Nephron progenitor cell (in vitro differentiated cells): ENCODE results near the gene ZFC3H1.

ENCODE experiments used
- DNase-seq: peaks from one replicate; pipeline ENCODE4 v3.0.0; 2021
- H3K27ac Mint-ChIP-seq: 2 replicates; pipeline ENCODE4 v1.8.0; 2021; ENCODE audit warnings: mild to moderate bottlenecking, moderate library complexity, mixed read lengths
- H3K27me3 Mint-ChIP-seq: 2 replicates; pipeline ENCODE4 v1.8.0; 2021; ENCODE audit warnings: mild to moderate bottlenecking, low read depth, mixed read lengths; ENCODE audit not compliant: poor library complexity
- H3K36me3 Mint-ChIP-seq: 2 replicates; pipeline ENCODE4 v1.8.0; 2021; ENCODE audit warnings: low read depth, mixed read lengths
- H3K4me1 Mint-ChIP-seq: 2 replicates; pipeline ENCODE4 v1.8.0; 2021; ENCODE audit warnings: mixed read lengths
- H3K4me3 Mint-ChIP-seq: 2 replicates; pipeline ENCODE4 v1.8.0; 2021; ENCODE audit warnings: mild to moderate bottlenecking, moderate library complexity, mixed read lengths
- H3K9me3 Mint-ChIP-seq: 2 replicates; pipeline ENCODE4 v1.8.0; 2021; ENCODE audit warnings: mild to moderate bottlenecking, moderate library complexity, mixed read lengths
- CTCF ChIP-seq: fragments of 200-600 bp; sonication (generic); IDR thresholded peaks from 2 replicates; pipeline ENCODE4 v1.5.0; 2021; ENCODE audit warnings: antibody characterized with exemption

Gene ZFC3H1

GRCh38 chr12:71663561-71664410, at the start of gene ZFC3H1, which contains the start of gene THAP2:
Gene ZFC3H1 (minus strand): TSS chr12:71663848. CDS start chr12:71663610, 238 bp downstream.
Gene THAP2 (plus strand): TSS chr12:71664301. CDS start chr12:71664510, 209 bp downstream.
- peak within 1 kb of the TSS; percentile 100 for H3K4me3 Mint-ChIP-seq
- peak within 1 kb of the TSS; percentile 100 for H3K27ac Mint-ChIP-seq
- peaks cover 3% of the 10 kb centered on the region for H3K9me3 Mint-ChIP-seq
- peaks cover 29% of the 10 kb centered on the region for H3K4me1 Mint-ChIP-seq
- H3K36me3 Mint-ChIP-seq = peaks cover 27% of the 10 kb centered on the region
- H3K27me3 Mint-ChIP-seq = no peaks in the 10 kb centered on the region
- peak; percentile 81 for DNase-seq
- TF ChIP-seq CTCF = no peak

GRCh38 chr12:71710276-71711125, 46.9 kb upstream of the ZFC3H1 start:
- TF ChIP-seq CTCF = no peak
- no peak for DNase-seq
- Mint-ChIP-seq H3K4me1 (no peaks in the 10 kb centered on the region), H3K4me3 (no peak overlapping the region), H3K36me3 (no peaks in the 10 kb centered on the region), H3K27me3 (no peaks in the 10 kb centered on the region), H3K9me3 (peaks cover 36% of the 10 kb centered on the region), H3K27ac (no peak overlapping the region)

- Mint-ChIP-seq H3K4me1 (no peaks in the 10 kb centered on the region), H3K9me3 (peaks cover 26% of the 10 kb centered on the region), H3K4me3 (no peak overlapping the region), H3K27ac (no peak overlapping the region), H3K36me3 (no peaks in the 10 kb centered on the region), H3K27me3 (no peaks in the 10 kb centered on the region)
- no peak for DNase-seq
- no peak for TF ChIP-seq CTCF
These were observed 45.0 kb upstream of the ZFC3H1 start for GRCh38 chr12:71708658-71709057.

GRCh38 chr12:71704920-71705319, 41.3 kb upstream of the ZFC3H1 start:
- Mint-ChIP-seq H3K36me3 (peaks cover 12% of the 10 kb centered on the region), H3K4me3 (no peak overlapping the region), H3K4me1 (no peaks in the 10 kb centered on the region), H3K27ac (no peak overlapping the region), H3K9me3 (no peaks in the 10 kb centered on the region), H3K27me3 (no peaks in the 10 kb centered on the region)
- no peak for TF ChIP-seq CTCF
- no peak for DNase-seq

GRCh38 chr12:71703206-71703605, 39.6 kb upstream of the ZFC3H1 start:
- Mint-ChIP-seq H3K9me3 (no peaks in the 10 kb centered on the region), H3K4me1 (no peaks in the 10 kb centered on the region), H3K27me3 (no peaks in the 10 kb centered on the region), H3K27ac (no peak overlapping the region), H3K36me3 (peaks cover 29% of the 10 kb centered on the region), H3K4me3 (no peak overlapping the region)
- TF ChIP-seq CTCF = no peak
- no peak for DNase-seq
